B cell (primary cell): ENCODE measurements around the gene CEPT1.

ENCODE experiments used
- EZH2 ChIP-seq: IDR thresholded peaks from 2 replicates; pipeline ENCODE4 v1.6.1; 2012; ENCODE audit warnings: borderline replicate concordance, low read depth, mild to moderate bottlenecking, moderate library complexity, low read length; ENCODE audit not compliant: insufficient read depth, poor library complexity, severe bottlenecking
- TF ChIP-seq, protein P1 (sequence below): fragments of 200-600 bp; IDR thresholded peaks from one replicate; pipeline ENCODE4 v1.8.0; 2022; ENCODE audit warnings: antibody characterized with exemption, mild to moderate bottlenecking

DNA sequence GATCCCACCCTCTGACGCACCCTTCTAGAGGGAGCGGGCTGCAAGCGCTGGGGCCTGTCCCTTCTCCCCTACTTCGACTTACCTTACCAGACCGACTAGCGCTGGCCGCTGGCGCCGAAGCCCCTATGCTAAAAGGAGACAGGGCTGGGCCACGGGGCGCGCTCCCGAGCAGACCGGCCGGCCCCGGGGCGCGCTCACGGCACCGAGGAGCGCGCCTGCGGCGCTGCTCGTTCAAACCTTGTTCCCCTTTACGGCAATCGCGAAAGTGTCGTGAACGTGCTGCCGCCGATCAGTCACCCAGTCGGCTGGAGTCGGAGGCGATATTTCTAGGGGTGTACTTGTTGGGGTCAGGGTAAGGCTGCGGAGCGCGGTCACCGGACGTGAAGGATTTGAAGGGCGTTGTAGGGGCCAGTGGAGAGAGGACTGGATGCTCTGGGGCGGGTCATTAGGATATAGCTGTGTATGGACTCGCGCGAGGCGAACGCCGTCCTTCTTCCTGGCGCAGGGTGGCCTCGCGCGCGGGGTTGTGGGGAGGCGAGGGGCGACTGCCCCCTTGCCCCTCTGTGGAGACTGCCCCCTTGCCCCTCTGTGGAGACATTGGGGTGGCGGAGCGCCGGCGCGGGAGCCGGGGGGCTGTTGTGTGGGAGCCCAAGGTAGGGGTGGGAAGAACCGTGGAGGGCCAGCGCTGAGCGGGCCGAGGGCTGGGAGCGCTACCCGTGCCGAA, at the start of gene CEPT1, which contains the start of gene DRAM2:
- TF ChIP-seq, protein P1, sequence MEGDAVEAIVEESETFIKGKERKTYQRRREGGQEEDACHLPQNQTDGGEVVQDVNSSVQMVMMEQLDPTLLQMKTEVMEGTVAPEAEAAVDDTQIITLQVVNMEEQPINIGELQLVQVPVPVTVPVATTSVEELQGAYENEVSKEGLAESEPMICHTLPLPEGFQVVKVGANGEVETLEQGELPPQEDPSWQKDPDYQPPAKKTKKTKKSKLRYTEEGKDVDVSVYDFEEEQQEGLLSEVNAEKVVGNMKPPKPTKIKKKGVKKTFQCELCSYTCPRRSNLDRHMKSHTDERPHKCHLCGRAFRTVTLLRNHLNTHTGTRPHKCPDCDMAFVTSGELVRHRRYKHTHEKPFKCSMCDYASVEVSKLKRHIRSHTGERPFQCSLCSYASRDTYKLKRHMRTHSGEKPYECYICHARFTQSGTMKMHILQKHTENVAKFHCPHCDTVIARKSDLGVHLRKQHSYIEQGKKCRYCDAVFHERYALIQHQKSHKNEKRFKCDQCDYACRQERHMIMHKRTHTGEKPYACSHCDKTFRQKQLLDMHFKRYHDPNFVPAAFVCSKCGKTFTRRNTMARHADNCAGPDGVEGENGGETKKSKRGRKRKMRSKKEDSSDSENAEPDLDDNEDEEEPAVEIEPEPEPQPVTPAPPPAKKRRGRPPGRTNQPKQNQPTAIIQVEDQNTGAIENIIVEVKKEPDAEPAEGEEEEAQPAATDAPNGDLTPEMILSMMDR, result no peak
- no peak for TF ChIP-seq EZH2
